ENCODE measurements around the gene CCL2. TPM values are rescaled to one million over a fixed set of nuclear protein-coding genes. Genes with fewer than 3 reads are reported as not detected.

Gene CCL2
- total RNA-seq, 1 donor from 2014 or later: 59.3 TPM

DNA sequence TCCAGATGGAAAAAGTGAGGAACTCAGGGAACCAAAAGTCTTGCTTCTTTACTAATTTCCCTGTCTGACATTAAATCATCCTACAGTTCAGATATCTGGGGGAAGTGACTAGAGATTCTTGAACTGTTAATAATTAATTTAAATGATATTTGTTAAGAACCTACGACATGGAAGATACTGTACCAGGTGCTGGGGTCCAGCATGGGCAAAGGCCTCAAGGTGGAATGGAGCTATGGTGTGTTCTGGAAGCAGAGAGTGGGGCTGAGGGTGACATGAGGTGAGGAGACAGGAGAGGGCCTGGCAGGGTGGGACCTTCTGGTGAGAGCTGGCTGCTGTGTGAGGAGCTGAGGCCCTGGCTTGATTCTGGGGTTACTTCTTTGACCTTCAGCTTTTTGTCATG lies 6.0 kb upstream of the CCL2 start:
- no peak for DNase-seq (ENCODE audit: extremely low spot score, unreplicated experiment)
- no peaks in the 10 kb centered on the region for H3K9me3 Mint-ChIP-seq (ENCODE audit: unreplicated experiment)
- no peaks in the 10 kb centered on the region for H3K36me3 Mint-ChIP-seq (ENCODE audit: unreplicated experiment)
- H3K4me3 Mint-ChIP-seq (ENCODE audit: unreplicated experiment): no peak overlapping the region
- H3K27ac Mint-ChIP-seq (ENCODE audit: unreplicated experiment): peak overlapping the region; percentile 85
- H3K27me3 Mint-ChIP-seq (ENCODE audit: unreplicated experiment): no peaks in the 10 kb centered on the region
- peaks cover 66% of the 10 kb centered on the region for H3K4me1 Mint-ChIP-seq (ENCODE audit: unreplicated experiment)
- no peak for TF ChIP-seq CTCF (IDR thresholded peaks at IDR 0.05)

DNA sequence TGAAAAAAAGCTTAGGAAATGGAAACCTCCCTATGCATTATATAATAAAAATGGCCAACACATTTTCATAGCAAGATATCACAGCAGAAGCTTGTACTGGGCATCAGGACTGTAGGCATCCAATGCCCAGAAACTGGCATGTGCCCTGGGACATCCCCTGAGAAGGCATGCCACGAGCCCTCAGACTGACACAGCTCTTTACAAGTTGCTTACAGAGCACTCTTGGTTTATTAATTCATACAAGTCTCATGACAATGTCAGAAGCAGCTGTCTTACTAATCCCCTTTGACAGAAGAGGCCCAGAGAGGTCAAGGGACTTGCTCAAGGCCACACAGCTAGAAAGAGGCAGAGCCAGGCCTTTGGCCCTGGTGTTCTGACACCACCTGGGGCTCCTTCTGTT lies 5.6 kb upstream of the CCL2 start:
- no peak for DNase-seq (ENCODE audit: extremely low spot score, unreplicated experiment)
- TF ChIP-seq CTCF (IDR thresholded peaks at IDR 0.05): no peak
- Mint-ChIP-seq H3K27me3 (ENCODE audit: unreplicated experiment) (no peaks in the 10 kb centered on the region), H3K27ac (ENCODE audit: unreplicated experiment) (peak overlapping the region; percentile 85), H3K4me3 (ENCODE audit: unreplicated experiment) (no peak overlapping the region), H3K4me1 (ENCODE audit: unreplicated experiment) (peaks cover 70% of the 10 kb centered on the region), H3K9me3 (ENCODE audit: unreplicated experiment) (no peaks in the 10 kb centered on the region), H3K36me3 (ENCODE audit: unreplicated experiment) (no peaks in the 10 kb centered on the region)

DNA sequence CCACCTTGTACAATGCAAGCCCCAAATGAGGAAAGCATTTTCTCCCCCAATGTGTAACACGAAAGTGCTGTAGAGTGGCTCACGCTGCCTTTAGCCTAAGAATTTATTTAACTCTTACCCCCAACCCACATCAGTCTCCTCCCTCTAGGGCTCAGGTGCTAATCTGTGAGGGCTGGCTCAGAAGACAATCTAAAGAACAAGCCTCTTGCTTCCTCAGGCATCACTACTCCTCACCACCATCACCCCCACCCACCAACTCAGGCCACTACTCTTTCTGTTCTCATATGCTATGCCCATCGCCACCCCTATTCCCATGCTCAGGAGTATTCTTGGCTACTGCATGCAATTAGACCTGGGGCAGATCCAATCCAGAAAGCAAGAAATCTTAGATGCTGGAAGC lies 3.9 kb upstream of the CCL2 start:
- no peak for DNase-seq (ENCODE audit: extremely low spot score, unreplicated experiment)
- Mint-ChIP-seq H3K9me3 (ENCODE audit: unreplicated experiment) (no peaks in the 10 kb centered on the region), H3K36me3 (ENCODE audit: unreplicated experiment) (no peaks in the 10 kb centered on the region), H3K27ac (ENCODE audit: unreplicated experiment) (peak overlapping the region; percentile 96), H3K4me1 (ENCODE audit: unreplicated experiment) (peaks cover 87% of the 10 kb centered on the region), H3K4me3 (ENCODE audit: unreplicated experiment) (no peak overlapping the region), H3K27me3 (ENCODE audit: unreplicated experiment) (no peaks in the 10 kb centered on the region)
- no peak for TF ChIP-seq CTCF (IDR thresholded peaks at IDR 0.05)

- H3K27me3 Mint-ChIP-seq (ENCODE audit: unreplicated experiment): no peaks in the 10 kb centered on the region
- no peak for TF ChIP-seq CTCF (IDR thresholded peaks at IDR 0.05)
- no peaks in the 10 kb centered on the region for H3K9me3 Mint-ChIP-seq (ENCODE audit: unreplicated experiment)
- H3K4me3 Mint-ChIP-seq (ENCODE audit: unreplicated experiment): no peak overlapping the region
- H3K27ac Mint-ChIP-seq (ENCODE audit: unreplicated experiment): peak overlapping the region; percentile 96
- DNase-seq (ENCODE audit: extremely low spot score, unreplicated experiment): no peak
- peaks cover 92% of the 10 kb centered on the region for H3K4me1 Mint-ChIP-seq (ENCODE audit: unreplicated experiment)
- H3K36me3 Mint-ChIP-seq (ENCODE audit: unreplicated experiment): no peaks in the 10 kb centered on the region
Observed at GRCh38 chr17:34252095-34252443, 3.0 kb upstream of the CCL2 start.

DNA sequence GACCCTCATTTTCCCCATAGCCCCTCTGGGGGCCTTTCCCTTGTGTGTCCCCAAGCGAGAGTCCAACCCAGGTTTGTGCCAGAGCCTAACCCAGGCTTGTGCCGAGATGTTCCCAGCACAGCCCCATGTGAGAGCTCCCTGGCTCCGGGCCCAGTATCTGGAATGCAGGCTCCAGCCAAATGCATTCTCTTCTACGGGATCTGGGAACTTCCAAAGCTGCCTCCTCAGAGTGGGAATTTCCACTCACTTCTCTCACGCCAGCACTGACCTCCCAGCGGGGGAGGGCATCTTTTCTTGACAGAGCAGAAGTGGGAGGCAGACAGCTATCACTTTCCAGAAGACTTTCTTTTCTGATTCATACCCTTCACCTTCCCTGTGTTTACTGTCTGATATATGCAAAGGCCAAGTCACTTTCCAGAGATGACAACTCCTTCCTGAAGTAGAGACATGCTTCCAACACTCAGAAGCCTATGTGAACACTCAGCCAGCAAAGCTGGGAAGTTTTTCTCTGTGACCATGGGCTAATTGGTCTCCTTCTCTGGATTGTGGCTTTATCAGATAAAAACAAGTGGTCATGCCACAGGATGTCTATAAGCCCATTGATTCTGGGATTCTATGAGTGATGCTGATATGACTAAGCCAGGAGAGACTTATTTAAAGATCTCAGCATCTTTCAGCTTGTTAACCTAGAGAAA lies 2.5 kb upstream of the CCL2 start:
- Mint-ChIP-seq H3K27me3 (ENCODE audit: unreplicated experiment) (no peaks in the 10 kb centered on the region), H3K27ac (ENCODE audit: unreplicated experiment) (peak overlapping the region; percentile 96), H3K9me3 (ENCODE audit: unreplicated experiment) (no peaks in the 10 kb centered on the region), H3K4me3 (ENCODE audit: unreplicated experiment) (no peak overlapping the region), H3K4me1 (ENCODE audit: unreplicated experiment) (peaks cover 91% of the 10 kb centered on the region), H3K36me3 (ENCODE audit: unreplicated experiment) (no peaks in the 10 kb centered on the region)
- TF ChIP-seq CTCF (IDR thresholded peaks at IDR 0.05): no peak
- peak; percentile 93 for DNase-seq (ENCODE audit: extremely low spot score, unreplicated experiment)
